ENCODE measurements around the gene SPOUT1. TPM values are rescaled to one million over a fixed set of nuclear protein-coding genes. Genes with fewer than 3 reads are reported as not detected.

The SPOUT1 gene
- total and polyA plus RNA-seq, 2 donors (not counting 1 experiment from before 2014, with no cell fraction given) = 7.4 to 9.0 TPM

DNA sequence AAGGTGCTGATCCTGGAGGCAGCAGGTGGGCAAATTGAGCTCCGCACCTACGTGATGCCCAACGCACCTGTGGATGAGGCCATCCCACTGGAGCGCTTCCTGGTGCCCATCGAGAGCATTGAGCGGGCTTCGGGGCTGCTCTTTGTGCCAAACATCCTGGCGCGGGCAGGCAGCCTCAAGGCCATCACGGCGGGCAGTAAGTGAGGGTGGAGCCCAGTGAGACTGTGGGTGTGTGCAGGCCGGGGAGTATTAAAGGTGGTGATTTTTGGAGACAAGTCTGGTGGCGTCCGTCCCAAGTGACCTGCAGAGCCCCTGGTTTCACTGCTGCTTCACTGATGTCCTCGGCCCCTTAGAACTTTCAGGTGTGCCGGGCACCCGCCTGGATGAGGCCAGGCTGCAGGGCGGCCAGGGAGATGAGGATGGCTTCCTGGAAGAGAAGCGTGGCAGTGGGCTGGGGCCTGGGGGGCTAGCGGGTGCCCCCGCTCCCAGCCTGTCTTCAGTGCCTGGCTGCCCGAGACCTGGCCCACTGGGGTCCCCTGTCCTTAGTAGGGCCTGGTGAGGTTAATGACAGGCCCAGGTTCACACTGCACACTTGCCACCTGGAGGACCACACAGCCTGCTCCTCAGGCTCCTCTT lies 7.1 kb downstream of the SPOUT1 start:
- Histone ChIP-seq H3K4me3 (replicated peaks in 1 of 4; ENCODE audit: control extremely low read depth in 1 of 4, insufficient read depth in 1 of 4, low read depth in 3 of 4, low read length in 4 of 4) (no peak overlapping the region), H3K36me3 (ENCODE audit: control insufficient read depth, insufficient read depth, low read length) (peaks cover 26% of the 10 kb centered on the region), H2AFZ (ENCODE audit: low read length) (no peak overlapping the region), H3K9me3 (ENCODE audit: control insufficient read depth, insufficient read depth, low read depth, low read length) (no peaks in the 10 kb centered on the region), H3K79me2 (ENCODE audit: control insufficient read depth, insufficient read depth, low read length) (peaks cover 2% of the 10 kb centered on the region), H4K20me1 (ENCODE audit: control insufficient read depth, extremely low read depth, insufficient read depth, low read length) (no peaks in the 10 kb centered on the region), H3K27me3 (ENCODE audit: control insufficient read depth, insufficient read depth, low read length) (no peaks in the 10 kb centered on the region), H3K4me1 (ENCODE audit: control insufficient read depth, extremely low read depth, insufficient read depth, low read length) (peaks cover 7% of the 10 kb centered on the region), H3K4me2 (ENCODE audit: extremely low read depth, insufficient read depth, low read length) (no peak overlapping the region), H3K9ac (ENCODE audit: insufficient read depth, low read length) (no peak overlapping the region), H3K27ac (ENCODE audit: insufficient read depth, low read length) (no peak overlapping the region)
- no peak for TF ChIP-seq EZH2 (IDR thresholded peaks at IDR 0.05; ENCODE audit: low read length, missing control alignments)
- TF ChIP-seq, protein P1, sequence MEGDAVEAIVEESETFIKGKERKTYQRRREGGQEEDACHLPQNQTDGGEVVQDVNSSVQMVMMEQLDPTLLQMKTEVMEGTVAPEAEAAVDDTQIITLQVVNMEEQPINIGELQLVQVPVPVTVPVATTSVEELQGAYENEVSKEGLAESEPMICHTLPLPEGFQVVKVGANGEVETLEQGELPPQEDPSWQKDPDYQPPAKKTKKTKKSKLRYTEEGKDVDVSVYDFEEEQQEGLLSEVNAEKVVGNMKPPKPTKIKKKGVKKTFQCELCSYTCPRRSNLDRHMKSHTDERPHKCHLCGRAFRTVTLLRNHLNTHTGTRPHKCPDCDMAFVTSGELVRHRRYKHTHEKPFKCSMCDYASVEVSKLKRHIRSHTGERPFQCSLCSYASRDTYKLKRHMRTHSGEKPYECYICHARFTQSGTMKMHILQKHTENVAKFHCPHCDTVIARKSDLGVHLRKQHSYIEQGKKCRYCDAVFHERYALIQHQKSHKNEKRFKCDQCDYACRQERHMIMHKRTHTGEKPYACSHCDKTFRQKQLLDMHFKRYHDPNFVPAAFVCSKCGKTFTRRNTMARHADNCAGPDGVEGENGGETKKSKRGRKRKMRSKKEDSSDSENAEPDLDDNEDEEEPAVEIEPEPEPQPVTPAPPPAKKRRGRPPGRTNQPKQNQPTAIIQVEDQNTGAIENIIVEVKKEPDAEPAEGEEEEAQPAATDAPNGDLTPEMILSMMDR (conservative IDR thresholded peaks at IDR 0.05 in 1 of 2, IDR thresholded peaks at IDR 0.05 in 1 of 2; ENCODE audit: low read depth in 1 of 2, low read length in 2 of 2) = no peak
- no peak for DNase-seq (ENCODE audit: low read depth in 2 of 2)

DNA sequence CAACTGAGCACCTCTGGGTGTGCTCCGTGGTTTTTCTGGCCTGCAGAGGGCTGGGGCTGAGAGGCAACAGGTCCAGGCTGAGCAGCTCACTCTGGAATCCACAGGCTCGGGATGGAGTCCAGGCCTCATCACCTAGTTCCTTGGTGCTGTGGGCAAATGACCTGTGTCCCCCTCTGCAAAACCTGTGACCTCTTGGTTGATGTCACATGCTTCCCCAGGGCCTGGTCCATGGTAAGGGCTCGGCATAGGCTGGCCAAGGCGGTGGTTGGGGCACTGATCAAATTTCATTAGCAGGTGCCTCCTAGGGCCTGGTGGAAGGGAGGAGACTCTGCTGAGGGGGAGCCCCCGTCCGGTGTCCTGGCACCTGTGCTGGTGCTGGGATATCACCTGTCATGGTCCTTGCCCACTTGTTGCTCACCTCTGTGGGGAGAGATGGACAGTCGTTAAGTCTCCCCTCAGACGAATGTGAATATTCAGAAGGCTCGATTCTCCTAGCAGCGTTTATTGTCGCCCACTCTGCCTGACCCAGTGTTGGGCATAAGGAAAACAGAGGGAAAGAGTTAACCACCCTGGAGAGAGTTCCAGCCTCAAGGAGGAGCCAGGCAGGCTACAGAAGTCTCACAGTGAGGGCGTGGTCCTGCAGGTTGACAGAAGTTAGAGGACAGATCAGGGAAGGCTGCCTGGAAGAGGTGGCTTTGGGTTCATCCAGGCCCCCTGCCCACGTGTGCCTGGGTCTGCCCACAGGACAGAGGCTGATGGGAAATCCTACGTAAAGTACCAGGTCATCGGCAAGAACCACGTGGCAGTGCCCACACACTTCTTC lies 7.8 kb downstream of the SPOUT1 start:
- no peak for TF ChIP-seq EZH2 (IDR thresholded peaks at IDR 0.05; ENCODE audit: low read length, missing control alignments)
- TF ChIP-seq, protein P1 (conservative IDR thresholded peaks at IDR 0.05 in 1 of 2, IDR thresholded peaks at IDR 0.05 in 1 of 2; ENCODE audit: low read depth in 1 of 2, low read length in 2 of 2) = no peak
- H3K4me2 ChIP-seq (ENCODE audit: extremely low read depth, insufficient read depth, low read length) = no peak overlapping the region
- DNase-seq (ENCODE audit: low read depth in 2 of 2) = no peak
- no peak overlapping the region for H2AFZ ChIP-seq (ENCODE audit: low read length)
- no peak overlapping the region for H3K4me3 ChIP-seq (replicated peaks in 1 of 4; ENCODE audit: control extremely low read depth in 1 of 4, insufficient read depth in 1 of 4, low read depth in 3 of 4, low read length in 4 of 4)
- H3K79me2 ChIP-seq (ENCODE audit: control insufficient read depth, insufficient read depth, low read length) = peaks cover 2% of the 10 kb centered on the region
- peaks cover 24% of the 10 kb centered on the region for H3K36me3 ChIP-seq (ENCODE audit: control insufficient read depth, insufficient read depth, low read length)
- no peaks in the 10 kb centered on the region for H3K9me3 ChIP-seq (ENCODE audit: control insufficient read depth, insufficient read depth, low read depth, low read length)
- no peak overlapping the region for H3K27ac ChIP-seq (ENCODE audit: insufficient read depth, low read length)
- H3K27me3 ChIP-seq (ENCODE audit: control insufficient read depth, insufficient read depth, low read length) = no peaks in the 10 kb centered on the region
- H4K20me1 ChIP-seq (ENCODE audit: control insufficient read depth, extremely low read depth, insufficient read depth, low read length) = no peaks in the 10 kb centered on the region
- peaks cover 7% of the 10 kb centered on the region for H3K4me1 ChIP-seq (ENCODE audit: control insufficient read depth, extremely low read depth, insufficient read depth, low read length)
- H3K9ac ChIP-seq (ENCODE audit: insufficient read depth, low read length) = no peak overlapping the region

DNA sequence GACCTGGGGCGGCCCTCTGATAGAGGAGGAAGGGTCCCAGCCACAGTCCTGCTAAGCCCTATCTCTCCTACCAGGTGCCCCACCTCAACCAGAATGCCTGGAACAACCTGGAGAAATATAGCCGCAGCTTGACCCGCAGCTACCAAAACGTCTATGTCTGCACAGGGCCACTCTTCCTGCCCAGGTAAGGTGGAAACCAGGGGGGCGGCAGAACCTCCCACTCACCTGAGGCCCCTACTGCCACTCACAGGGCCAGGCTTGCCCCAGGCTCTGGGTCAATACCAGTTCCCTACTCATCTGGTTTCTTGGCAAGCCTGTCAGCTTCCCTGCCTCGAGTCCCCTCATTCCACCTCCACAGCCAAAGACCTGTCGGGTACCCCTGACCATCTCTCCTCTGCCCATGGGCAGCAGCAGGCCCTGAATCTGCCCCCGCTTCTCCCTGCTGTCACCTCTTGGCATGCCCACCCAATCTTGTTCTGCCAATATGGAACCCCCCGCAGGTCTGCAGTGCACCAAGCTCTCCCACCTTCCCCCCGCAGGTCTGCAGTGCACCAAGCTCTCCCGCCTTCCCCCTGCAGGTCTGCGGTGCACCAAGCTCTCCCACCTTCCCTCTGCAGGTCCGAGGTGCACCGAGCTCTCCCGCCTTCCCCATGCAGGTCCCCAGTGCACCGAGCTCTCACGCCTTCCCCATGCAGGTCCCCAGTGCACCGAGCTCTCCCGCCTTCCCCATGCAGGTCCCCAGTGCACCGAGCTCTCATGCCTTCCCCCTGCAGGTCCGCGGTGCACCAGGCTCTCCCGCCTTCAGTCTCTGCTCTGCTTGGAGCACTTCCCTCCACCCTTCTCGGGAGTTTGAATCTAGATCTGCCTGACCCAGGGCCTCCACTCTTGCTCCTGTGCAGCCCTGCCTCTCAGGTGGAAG lies 8.7 kb downstream of the SPOUT1 start:
- Histone ChIP-seq H4K20me1 (ENCODE audit: control insufficient read depth, extremely low read depth, insufficient read depth, low read length) (no peaks in the 10 kb centered on the region), H3K27me3 (ENCODE audit: control insufficient read depth, insufficient read depth, low read length) (no peaks in the 10 kb centered on the region), H3K9me3 (ENCODE audit: control insufficient read depth, insufficient read depth, low read depth, low read length) (no peaks in the 10 kb centered on the region), H3K27ac (ENCODE audit: insufficient read depth, low read length) (no peak overlapping the region), H3K36me3 (ENCODE audit: control insufficient read depth, insufficient read depth, low read length) (peaks cover 20% of the 10 kb centered on the region), H3K79me2 (ENCODE audit: control insufficient read depth, insufficient read depth, low read length) (peaks cover 2% of the 10 kb centered on the region), H3K4me3 (replicated peaks in 1 of 4; ENCODE audit: control extremely low read depth in 1 of 4, insufficient read depth in 1 of 4, low read depth in 3 of 4, low read length in 4 of 4) (no peak overlapping the region), H2AFZ (ENCODE audit: low read length) (no peak overlapping the region), H3K4me2 (ENCODE audit: extremely low read depth, insufficient read depth, low read length) (no peak overlapping the region), H3K4me1 (ENCODE audit: control insufficient read depth, extremely low read depth, insufficient read depth, low read length) (peaks cover 7% of the 10 kb centered on the region), H3K9ac (ENCODE audit: insufficient read depth, low read length) (no peak overlapping the region)
- DNase-seq (ENCODE audit: low read depth in 2 of 2) = no peak
- TF ChIP-seq, protein P1 (conservative IDR thresholded peaks at IDR 0.05 in 1 of 2, IDR thresholded peaks at IDR 0.05 in 1 of 2; ENCODE audit: low read depth in 1 of 2, low read length in 2 of 2) = no peak
- no peak for TF ChIP-seq EZH2 (IDR thresholded peaks at IDR 0.05; ENCODE audit: low read length, missing control alignments)

All from fibroblast of lung (primary cell).